DMS153 (cell line): Measurements from ENCODE around the gene SUMO1.
A peak's percentile ranks its signal among the peaks of the same experiment; 100 is the strongest.

Source experiments
- DNase-seq: peaks from one replicate; lab custom pipeline; 2025; lab: John Stamatoyannopoulos, UW

SUMO1 gene

GRCh38 chr2:202201220-202202160, 36.9 kb downstream of the SUMO1 start:
- no peak for DNase-seq

DNA sequence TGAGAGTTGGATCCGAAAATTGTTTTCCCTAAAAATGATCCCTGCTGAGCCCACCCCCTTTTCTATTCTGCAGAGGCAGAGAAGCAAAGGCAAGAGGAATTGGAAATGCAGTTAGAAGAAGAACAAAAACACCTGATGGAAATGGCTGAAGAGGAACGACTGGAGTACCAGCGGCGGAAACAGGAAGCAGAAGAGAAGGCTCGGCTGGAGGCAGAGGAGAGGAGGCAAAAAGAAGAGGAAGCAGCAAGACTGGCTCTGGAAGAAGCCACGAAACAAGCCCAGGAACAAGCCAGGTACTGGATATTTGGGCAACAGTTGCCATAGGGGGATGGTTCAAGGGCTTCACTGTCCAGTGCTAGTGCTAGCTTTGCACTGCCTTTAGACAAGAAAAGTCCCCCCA, 41.7 kb downstream of the SUMO1 start:
- DNase-seq, result no peak

DNA sequence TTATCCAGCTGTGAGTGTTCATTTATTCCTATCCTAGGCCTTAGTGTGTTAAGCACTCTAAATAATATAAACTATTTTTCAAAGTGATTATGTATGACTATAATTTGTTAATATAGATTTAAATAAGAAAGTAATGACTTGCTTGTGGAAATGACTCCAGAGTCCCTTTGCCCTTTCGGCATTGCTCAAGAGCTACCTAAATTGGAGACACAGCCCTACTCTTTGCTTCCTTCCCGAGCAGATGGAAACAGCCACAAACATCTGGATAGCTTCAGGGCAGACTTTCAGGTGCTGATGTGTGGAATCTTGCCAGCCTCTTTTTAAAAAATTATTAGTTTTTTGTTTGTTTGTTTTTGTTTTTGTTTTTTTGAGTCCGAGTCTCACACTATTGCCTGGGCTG, 44.0 kb downstream of the SUMO1 start:
- DNase-seq, result no peak

DNA sequence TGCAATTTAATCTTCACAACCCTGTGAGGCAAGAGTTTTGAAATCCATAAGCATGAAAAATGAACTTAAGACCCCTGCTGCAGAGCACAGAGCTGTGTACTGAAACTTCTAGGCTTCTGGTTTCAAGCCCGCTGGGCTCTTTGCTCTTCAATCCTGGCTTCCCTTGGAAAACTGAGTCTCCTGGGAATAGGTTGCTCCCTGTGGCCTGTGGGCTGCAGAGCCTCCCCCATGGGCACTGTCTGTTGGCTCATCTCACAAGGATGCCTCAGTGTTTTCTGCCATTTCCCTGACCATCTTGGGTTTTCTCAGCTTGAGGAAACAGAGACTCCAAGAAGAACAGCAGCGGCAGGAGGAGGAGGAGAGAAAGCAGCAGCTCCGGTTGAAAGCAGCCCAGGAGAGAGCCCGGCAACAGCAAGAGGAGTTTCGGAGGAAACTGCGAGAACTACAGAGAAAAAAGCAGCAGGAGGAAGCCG, 44.5 kb downstream of the SUMO1 start:
- no peak for DNase-seq

GRCh38 chr2:202193305-202193704, 45.1 kb downstream of the SUMO1 start:
- DNase-seq, result no peak

GRCh38 chr2:202187570-202187969, 50.8 kb downstream of the SUMO1 start:
- no peak for DNase-seq

DNA sequence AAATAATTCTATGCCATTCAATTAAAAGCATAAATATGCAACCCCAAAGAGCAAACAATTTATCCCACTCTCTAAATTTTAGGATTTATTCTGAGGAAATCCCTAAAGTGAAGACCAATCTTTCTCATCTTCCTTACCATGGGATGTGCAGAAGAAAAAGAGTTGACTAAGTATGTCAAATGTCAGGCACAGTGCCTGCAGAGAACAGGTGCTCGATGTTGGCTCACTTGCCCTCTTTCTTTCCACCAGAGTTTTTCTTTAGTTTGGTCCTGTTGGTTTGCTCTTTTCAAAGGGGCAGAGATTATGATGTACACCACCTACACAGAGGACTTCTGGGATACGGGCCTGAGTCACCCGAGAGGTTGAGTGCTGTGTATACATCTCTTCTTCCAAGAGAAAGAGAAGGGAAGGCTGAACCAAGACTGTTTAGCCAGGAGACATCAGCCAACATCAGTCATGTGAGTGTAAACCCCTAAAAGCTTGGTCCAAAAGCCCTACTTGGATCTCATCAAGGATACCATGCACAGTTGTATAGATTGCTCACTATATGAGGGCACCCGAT, 51.7 kb downstream of the SUMO1 start:
- no peak for DNase-seq

DNA sequence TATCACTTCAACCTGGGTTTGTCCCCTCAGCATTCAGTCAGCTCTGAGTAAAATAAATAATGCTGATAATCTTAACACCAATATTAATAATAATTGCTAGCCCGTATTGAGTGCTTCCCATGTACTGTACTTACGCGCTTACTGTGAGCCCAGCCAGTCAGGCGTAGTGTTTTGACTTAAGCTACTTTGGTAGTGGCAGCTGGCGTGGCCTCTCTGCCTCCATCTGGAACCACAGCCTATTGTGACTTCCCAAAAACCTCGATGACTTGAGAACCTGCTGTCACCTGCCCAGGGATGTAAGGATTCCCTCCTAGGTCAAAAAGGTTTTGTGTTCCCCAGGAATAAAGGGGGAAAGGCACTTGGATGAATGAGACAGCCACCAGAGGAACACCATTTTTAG, 53.2 kb downstream of the SUMO1 start:
- no peak for DNase-seq

- no peak for DNase-seq
Observed at GRCh38 chr2:202184557-202184956, 53.8 kb downstream of the SUMO1 start.

DNA sequence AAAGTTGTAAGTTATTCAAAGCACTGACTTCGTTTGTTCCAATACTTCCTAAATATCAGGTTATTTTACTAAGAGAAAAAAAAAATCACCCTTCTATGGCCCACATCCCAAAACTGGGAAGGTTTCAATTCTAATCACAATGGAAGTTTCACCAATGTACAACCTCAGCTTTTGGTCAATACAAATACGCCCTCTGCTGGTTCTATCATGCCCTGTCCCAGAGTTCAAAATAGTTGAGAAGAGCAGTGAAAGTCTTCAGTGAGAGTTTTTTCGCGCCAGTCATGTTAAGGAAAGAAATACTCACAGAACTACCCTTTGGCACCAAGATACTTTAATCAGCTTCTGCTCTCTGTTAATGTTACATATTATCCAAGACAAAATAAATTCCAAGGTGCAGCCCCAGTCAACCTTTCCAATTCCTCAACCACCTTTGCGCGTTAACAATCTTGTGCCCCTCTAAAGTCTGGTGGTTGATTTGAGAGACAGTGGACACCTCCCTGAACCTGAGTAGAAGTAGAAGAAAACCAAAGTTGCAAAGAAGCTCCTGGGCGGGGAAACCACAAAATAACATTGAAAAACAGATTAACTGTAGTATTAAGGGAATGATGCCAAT, 59.9 kb downstream of the SUMO1 start:
- peak; percentile 46 for DNase-seq

DNA sequence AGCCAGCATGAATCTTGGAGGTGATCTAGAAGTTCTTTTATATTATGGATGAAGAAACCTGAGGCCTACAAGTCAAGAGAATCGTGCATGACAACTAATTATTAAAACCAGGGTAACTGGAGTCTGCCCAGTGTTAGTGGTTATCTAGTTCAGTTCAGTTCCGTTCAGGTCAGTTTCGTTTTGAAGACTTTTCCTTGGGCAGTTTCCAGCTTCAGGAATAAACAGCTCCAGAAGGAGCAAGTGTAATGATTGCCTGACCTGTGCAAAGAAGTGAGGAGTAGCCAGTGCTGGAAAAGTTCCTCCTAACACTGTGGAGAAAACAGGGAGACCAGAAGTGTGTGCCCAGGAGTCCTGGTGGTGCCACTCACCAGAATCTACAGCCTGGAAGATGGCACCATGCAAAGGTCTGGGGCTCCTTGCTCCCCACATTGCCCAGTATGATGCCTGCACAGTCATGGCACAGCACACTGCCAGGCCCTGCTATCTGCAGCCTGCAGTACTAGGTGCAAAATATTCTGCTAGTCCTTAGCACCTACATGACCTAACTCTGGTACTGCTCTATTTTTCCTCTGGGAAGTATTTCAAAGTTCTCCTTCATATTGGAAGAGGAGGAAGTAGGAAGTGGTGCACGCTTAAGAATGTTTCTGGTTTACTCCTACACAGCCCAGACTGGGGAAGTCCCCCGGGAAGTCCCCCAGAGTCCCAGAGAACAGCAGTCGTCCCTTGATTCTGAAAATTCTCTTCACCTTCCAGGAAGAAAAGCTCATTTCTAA, 65.8 kb downstream of the SUMO1 start:
- DNase-seq, result no peak

DNA sequence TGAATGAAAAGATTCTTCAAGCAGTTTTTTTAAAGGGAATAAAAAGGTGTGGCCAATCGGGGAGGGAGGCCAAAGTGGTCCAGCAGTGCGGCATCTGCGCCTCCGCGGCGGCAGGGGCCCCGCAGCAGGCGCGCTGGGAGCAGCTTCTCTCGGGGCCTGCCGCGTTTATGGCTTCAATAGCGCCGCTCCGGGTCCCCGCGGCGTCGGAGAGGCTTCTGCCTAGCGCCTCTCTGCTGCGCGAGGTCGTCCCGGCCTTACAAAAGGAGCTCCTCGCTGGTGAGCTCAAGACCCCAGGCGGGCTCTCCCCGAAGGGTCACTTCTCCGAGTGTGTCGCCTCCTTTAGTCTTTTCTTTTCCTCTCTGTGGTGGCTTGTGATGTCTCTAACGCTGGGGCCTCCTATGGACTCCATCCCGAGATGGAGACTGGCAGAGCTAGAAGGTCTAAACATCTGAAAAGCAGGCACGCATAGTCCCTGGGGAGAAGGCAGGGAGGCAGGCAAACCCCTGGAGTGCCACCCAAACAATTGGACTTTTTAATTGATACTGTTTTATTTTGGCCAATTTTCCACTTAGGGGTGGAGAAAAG, 67.1 kb downstream of the SUMO1 start:
- no peak for DNase-seq

DNA sequence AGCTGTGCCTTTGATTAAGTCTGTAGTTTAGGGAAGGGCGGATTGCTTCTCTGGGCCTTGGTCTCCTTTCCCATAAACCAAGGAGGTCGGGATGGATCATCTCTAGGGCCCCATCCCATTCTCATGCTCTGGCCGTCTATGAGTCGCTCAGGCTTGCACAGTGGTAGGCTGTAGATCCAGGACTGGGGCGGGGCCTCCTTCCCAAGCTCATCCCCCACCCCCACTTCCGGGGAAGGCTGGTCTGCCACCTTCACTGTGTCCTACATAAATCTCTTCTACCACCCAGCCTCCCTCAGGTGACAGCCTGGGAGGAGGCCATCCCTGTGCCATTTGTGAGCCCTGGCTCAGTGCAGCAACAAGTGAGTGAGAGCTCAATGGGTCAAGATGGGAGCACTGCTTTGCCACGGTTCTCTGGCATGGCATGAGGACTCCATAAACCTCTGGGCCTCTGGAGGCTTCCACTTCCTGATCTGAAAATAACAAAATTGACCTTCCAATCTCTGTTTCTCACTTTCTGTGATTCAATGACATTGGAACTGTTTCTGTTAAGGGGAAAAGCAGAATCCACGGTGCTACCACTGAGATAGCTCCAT, 68.5 kb downstream of the SUMO1 start:
- DNase-seq, result no peak

GRCh38 chr2:202169131-202169530, 69.3 kb downstream of the SUMO1 start:
- no peak for DNase-seq

- no peak for DNase-seq
Observed at GRCh38 chr2:202165945-202166344, 72.5 kb downstream of the SUMO1 start.

- DNase-seq, result no peak
Observed at GRCh38 chr2:202165208-202165607, 73.2 kb downstream of the SUMO1 start.

GRCh38 chr2:202164411-202164810, 74.0 kb downstream of the SUMO1 start:
- DNase-seq, result no peak

- DNase-seq, result no peak
Observed at GRCh38 chr2:202161151-202161835, 77.1 kb downstream of the SUMO1 start.

GRCh38 chr2:202158796-202159195, 79.6 kb downstream of the SUMO1 start:
- no peak for DNase-seq

DNA sequence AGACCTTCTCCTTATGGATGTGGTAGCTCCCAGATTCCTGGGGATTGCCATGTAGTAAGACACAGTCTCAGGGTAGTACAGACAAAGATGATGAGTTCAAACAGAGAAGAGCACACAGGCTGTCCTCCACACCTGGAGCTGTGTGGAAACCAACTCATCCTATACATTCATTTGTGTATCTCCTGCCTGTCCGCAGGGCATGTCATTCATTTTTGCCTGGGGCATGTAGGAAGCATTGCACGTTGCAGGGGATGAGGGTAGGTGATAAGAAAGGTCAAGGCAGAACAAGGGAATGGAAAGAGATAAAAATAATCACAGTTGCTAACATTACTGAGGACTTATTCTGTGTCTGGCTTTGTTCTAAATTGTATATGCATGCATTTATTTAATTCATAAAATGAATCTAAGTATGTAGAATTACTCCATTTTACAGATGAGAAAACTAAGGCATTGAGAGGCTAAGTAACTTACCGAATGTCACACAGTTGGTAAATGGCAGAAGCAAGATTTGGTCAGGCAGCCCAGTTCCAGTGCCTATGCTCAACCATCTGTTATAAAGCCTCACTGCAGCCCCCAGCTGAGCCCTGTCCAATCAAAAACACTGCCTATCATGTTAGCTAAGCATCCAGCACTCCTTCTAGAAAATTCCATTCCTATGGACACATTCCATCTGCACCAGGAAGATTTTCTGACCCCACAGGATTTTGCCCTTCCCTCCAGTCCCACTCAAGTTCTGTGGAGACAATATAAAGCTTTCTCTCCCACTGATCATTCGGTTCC, 81.0 kb downstream of the SUMO1 start:
- DNase-seq, result no peak
